ENCODE measurements around the gene ERMARD. TPM values are rescaled to one million over a fixed set of nuclear protein-coding genes. Genes with fewer than 3 reads are reported as not detected.
"Not testable (repeated sequence)": the region's sequence is repeated elsewhere in the genome, so short reads cannot be mapped to it uniquely, and the experiment has no call there.

The ERMARD gene
- polyA plus RNA-seq, 1 donor, result 23.7 TPM

- DNase-seq, result peak; percentile 10
These were observed 13.0 kb upstream of the ERMARD start for GRCh38 chr6:169738204-169738975.

DNA sequence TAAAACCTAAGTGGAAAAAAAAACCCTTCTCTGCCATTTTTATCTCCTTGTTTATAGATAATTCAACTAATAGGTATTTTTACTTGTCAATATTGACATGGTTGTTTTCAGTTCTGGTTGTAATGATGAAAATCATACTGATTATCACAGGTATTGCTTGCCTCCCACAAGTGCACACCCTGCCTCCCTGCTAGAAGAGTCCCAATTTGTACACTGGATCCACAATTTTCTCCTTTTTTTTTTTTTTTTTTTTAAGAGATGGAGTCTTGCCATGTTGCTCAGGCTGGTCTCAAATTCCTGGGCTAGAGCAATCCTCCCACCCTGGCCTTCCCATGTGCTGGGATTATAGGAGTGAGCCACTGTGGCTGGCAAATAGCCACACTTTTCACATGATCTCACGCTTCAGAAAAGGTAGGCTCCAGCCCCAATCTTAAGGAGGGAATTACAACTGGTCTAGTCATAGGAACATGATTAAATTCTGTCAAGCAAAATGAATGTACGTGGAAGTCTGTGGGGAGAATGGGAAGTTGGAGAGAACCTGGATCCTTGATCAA lies 12.4 kb upstream of the ERMARD start:
- DNase-seq, result no peak

DNA sequence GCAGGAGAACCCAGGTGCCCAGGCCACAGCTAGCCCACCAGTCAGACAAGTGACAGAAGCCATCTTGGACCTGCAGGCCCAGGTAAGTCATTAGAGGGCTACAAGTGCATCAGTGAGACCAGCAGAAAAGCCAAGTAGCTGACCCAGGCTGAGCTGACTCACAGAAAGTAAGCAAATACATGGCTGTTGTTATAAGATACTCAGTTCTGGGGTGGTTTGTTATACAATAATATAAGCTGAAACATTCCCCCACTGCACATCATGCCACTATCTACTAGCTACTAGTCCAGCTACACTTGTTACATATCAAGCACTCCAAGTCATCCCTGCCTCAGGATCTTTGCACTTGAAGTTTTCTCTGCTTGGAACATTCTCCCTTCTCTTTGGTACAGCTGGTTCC lies 10.1 kb upstream of the ERMARD start:
- DNase-seq, result no peak

DNA sequence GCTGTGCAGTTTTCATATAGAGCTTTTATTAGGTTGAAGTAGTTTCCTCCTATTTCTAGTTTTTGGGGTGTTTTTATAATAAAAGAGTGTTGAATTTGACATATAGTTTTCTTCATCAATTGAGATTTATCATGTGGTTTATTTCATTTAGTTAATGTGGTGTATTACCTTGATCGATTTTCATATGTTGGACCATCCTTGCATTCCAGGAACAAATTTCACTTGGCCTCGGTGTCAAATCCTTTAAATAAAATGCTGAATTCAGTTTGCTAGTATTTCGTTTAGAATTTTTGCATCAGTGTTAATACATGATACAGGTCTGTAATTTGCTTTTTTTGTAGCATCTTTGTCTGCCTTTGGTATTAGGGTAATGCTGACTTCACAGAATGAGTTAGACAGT lies 6.0 kb upstream of the ERMARD start:
- no peak for DNase-seq

GRCh38 chr6:169746556-169746955 lies 4.9 kb upstream of the ERMARD start:
- DNase-seq, result no peak

- DNase-seq, result no peak
These were observed 727 bp downstream of the ERMARD start for GRCh38 chr6:169752074-169752623.

DNA sequence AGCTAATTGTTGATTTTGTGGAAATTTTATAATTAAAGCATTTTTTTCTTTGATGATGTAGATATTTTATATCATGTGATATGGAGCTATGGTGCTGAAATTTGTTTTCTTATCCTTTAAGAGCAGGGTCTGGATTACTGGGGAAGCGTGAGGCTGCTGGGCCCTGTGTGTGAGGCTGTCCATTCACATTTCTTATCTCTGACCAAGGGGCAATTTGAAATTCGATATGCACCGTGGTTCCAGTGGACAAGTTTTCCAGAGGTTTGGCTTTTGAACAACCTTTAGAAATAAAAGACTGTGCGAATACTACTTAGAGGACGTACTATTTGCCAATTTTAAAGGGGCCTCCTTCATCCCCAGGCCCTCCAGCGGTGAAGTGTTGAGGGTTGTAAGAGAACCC lies 3.7 kb downstream of the ERMARD start:
- no peak for DNase-seq

DNA sequence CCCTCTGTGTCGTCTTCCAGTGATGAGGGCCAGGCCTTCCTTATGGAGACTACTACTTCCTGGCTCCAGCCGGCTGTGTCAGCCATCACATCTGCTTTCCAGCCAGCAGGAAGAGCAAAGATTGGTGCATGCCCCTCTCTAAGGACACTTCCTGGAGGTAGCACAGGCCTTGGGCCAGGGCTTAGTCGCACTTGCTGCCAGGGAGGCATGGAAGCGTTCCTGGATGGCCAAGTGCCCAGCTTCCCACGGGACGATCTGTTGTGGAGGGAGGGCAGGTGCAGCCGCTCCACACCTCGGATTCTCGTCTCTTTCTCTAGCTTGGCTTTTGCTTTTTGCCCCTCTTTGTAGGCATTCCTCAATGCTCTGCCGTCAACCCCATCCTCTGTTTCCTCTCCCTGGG lies 11.9 kb downstream of the ERMARD start:
- no peak for DNase-seq

DNA sequence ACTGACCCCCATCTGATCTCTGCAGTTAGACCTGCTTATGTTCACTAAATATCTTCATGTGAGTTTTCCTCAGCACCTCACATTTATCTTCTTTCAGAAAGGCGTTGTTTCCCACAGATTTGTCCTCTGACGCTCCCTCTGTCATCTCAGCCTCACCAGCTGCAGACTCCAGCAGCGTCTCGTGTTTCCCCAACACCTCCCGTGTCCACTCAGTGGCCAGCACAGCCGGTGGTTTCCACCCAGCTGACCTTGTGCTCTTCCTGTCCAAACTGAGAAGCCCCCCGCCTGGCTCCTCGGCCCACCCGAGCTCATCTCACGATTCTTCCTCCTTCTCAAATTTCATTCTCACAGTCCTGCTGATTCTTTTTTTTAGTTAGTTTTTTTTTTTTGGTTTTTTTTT lies 12.5 kb downstream of the ERMARD start:
- no peak for DNase-seq

DNA sequence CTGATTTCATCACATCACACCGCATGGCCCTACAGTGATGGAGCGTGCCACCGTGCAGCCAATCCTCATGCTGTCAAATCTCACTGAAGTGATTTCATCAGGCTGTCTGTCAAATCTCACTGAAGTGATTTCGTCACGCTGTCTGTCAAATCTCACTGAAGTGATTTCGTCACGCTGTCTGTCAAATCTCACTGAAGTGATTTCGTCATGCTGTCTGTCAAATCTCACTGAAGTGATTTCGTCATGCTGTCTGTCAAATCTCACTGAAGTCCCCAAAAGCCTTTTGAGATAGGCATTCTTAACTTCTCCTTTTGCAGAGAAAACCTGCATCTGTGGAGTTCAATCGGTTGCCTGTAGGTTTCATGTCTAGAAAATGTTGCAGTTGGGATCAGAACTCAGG lies 14.4 kb downstream of the ERMARD start:
- not testable (repeated sequence) for DNase-seq

DNA sequence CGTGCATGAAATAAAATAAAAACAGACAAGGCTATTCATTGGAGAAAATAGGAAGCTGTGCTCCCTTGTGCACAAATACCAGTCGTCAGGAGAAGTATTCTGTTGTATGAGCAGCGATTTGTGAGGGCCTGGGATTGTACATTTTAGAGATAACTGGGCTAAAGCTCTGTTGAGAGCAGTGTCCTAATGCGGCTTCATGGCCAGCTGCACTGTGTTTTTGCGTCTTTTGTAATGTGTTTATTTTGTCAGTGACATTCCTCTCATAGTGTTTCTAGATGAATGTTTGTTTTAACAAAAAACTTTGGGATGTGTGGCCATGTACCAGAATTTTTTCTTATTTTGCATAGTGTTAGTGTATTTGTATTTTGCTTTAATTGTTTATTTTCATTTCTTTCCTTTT lies 14.8 kb downstream of the ERMARD start:
- DNase-seq, result no peak

DNA sequence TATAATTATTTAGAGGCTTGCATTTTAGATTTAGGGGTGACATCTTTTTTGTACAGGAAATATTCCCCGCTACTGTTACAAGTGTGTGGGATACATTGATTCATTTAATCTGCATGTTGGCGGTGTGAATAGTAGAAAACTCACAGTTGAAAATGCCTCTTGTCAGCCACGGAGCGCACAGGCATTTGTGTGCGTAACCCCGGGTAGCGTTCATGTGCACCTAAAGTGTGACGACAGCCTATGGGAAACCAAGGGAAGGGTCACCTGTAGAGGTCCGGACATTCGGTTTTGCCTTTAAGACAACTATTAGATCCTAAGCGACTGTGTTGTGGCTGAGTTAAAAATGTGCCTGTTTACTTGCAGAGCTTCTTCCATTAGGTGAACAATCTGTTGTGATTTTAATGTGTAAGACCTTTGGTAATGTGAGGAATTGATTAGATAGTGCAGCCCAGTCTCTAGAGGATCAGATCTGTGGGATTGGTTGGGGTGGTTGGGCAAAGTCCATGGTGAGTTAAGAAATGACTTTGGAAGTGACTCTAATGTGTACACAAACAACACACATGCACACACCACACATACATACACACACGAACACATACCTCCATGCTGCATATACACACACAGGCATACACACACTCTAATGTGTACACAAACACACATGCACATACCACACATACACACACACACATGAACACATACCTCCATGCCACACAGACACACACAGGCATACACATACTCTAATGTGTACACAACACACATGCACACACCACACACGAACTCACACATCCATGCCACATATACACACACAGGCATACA lies 15.7 kb downstream of the ERMARD start:
- no peak for DNase-seq

- no peak for DNase-seq
These were observed 22.9 kb downstream of the ERMARD start for GRCh38 chr6:169774347-169774746.

- no peak for DNase-seq
These were observed 23.9 kb downstream of the ERMARD start for GRCh38 chr6:169775321-169775720.

- DNase-seq, result no peak
These were observed 25.0 kb downstream of the ERMARD start for GRCh38 chr6:169776379-169776778.

DNA sequence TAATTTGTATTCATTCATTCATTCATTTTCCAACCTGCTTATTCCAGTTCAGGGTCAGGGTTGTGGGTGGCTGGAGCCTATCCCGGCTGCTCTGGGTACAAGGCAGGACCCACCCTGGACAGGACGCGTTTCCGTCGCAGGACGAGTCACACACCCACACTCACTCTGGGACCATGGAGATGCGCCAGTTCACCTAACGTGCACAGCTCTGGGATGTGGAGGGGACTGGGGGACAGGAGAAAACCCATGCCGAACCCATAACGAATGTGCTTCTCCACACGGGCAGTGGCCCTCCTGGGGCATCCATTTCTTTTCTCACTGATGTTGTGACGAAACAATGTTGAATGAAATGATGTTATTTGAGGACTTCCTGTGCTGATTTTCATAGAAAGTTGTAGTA lies 26.5 kb downstream of the ERMARD start:
- DNase-seq, result no peak

- no peak for DNase-seq
These were observed 27.2 kb downstream of the ERMARD start for GRCh38 chr6:169778646-169779045.

- DNase-seq, result no peak
These were observed 27.8 kb downstream of the ERMARD start for GRCh38 chr6:169779092-169779815.

GRCh38 chr6:169779896-169780295 lies 28.5 kb downstream of the ERMARD start:
- no peak for DNase-seq

DNA sequence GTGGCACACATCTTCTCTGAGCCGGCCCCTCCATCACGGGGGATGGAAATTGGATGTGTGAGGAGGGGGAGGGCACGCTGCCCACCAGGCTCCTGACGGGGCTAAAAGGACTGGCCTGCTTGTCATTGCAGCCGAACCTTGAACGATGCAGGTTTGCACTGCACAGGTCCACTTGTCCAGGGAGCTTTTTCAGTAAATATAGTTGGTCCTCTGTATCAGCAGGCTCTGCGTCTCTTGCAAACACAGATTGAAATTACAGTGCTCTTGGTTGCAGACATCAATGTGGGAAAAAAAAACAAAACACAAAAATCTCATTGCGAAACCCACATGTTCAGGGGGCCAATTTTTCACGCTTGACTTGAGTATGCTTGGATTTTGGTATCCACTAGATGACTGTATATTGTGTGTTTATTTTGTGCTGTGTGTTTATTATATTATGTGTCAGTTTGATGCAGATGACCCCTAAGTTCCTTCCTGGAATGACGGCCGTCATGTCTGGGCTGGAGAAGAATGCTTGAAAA lies 29.2 kb downstream of the ERMARD start:
- DNase-seq, result no peak

DNA sequence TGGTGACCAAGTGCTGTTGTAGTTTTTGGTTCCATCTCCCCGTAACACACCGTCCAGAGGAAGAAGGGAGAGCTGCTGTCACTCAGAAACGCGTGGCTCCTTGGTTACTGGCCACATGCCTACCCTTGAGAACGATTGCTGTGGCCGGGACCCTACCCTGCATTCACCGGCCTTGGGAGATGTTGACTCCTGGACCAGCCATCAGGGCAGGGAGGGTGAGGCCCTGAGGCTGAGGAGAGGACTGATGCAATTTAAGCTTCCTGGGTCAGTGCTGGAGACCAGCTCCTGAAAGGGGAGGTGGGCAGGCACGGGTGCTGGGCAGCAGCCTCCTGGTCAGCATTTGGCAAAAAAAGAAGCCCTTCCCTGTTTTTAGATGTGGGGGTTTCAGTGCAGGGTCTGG lies 31.5 kb downstream of the ERMARD start:
- no peak for DNase-seq

GRCh38 chr6:169783401-169783800 lies 32.0 kb downstream of the ERMARD start:
- DNase-seq, result no peak

Measured in hindlimb muscle (tissue), 1 donor.